HG03342 (cell line): ENCODE data around the gene PGLYRP3.

Experiments
- ATAC-seq: cut with Tn5 transposase; IDR thresholded peaks from one replicate; pipeline ENCODE4 v1.9.1; 2021; ENCODE audit warnings: mild to moderate bottlenecking, moderate library complexity; ENCODE audit not compliant: unreplicated experiment

PGLYRP3 gene

DNA sequence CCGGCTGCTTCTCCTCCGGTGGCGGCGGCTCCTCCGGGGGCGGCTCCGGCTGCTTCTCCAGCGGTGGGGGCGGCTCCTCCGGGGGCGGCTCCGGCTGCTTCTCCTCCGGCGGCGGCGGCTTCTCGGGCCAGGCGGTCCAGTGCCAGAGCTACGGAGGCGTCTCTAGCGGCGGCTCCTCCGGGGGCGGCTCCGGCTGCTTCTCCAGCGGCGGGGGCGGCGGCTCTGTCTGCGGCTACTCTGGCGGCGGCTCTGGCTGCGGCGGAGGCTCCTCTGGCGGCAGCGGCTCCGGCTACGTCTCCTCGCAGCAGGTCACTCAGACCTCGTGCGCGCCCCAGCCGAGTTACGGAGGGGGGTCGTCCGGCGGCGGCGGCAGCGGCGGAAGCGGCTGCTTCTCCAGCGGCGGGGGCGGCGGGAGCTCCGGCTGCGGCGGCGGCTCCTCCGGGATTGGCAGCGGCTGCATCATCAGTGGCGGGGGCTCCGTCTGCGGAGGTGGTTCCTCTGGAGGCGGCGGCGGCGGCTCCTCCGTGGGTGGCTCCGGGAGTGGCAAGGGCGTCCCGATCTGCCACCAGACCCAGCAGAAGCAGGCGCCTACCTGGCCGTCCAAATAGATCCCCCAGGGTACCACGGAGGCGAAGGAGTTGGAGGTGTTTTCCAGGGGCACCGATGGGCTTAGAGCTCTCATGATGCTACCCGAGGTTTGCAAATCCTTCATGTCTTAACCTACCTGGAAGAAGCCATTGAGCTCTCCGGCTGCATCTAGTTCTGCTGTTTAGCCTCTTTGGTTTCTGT, 51.3 kb downstream of the PGLYRP3 start:
- ATAC-seq, result no peak

DNA sequence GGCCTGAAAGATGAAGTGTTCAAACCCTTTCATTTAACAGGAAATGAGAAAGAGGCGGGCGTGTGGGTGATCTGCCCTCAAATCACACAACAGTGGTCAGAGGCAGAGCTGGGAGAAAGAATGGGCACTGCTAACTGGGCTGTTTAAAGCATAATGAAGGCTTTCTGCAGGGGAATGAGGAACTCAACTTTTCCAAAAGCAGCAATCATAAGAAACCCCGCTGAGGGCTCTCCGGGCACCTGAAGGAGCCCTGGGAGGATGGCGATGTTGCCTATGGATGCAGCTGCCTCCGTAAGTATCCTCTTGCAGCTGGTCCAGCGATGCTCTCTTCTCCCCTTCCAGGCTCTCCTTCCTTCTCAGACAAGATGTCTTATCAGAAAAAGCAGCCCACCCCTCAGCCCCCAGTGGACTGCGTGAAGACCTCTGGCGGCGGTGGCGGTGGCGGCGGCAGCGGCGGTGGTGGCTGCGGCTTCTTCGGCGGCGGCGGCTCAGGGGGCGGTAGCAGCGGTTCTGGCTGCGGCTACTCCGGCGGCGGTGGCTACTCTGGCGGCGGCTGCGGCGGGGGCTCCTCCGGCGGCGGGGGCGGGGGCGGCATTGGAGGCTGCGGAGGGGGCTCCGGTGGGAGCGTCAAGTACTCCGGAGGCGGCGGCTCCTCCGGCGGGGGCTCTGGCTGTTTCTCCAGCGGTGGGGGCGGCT, 52.0 kb downstream of the PGLYRP3 start:
- ATAC-seq, result no peak

DNA sequence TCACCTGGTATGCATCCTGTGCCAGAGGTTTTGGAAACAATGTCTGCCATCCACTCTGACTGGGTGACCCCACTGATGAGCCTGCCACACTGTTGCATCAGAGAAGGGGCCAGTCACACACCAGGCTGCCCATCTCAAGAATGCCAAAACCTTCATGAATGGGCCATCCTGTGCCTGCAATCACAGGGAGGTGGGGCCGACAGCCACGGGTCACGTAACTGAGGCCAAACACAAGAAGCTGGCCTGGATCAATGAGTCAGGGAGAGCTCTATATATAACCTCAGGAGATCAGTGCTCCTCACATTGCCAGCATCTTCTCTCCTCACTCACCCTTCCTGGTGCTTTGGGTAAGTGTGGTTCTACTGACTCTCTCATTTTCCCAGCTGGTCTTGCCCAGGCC, 53.4 kb downstream of the PGLYRP3 start, which contains the start of gene LORICRIN:
TSS of gene LORICRIN (plus strand) at position 301 of the 400 bp plus-strand sequence. CDS start 1,263 bp downstream, outside the sequence.
- no peak for ATAC-seq

DNA sequence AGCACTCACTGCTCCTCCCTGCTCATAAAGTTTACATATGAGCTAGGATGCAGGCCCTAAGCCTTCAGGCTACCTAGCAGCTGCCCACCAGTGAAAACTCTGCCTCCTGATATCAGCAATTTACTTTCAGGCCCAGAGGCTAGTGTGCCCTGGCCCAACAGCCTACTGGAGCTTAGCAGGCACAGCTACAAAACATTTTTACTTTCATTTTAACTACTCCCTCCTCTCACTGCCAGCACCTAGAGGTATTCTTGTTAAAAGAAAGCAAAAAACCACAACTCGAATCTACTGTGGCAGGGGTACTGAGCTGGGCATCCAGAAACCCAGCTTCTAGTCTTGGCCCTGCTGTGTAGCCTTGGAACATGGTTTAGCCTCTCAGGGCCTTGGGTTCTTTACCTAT, 59.1 kb downstream of the PGLYRP3 start:
- ATAC-seq, result no peak

DNA sequence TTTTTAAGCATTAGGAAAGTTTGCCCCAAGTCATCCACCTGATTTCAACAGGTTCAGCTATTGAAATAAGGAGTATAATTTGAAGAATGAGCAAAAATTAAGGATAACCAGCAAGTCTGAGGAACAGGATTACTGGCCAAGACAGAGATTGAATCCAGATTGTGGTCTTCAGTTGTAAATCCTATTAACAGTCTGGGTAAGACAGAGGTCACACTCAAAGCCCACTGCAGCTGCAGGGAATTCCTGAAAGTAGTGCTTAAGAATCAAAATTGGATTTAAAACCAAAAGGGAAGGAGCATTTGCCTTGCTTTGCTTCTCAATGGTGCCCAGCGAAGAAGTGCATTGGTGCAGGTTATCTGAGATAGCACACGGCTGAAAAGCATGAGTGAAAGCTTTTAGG, 59.7 kb downstream of the PGLYRP3 start:
- no peak for ATAC-seq

DNA sequence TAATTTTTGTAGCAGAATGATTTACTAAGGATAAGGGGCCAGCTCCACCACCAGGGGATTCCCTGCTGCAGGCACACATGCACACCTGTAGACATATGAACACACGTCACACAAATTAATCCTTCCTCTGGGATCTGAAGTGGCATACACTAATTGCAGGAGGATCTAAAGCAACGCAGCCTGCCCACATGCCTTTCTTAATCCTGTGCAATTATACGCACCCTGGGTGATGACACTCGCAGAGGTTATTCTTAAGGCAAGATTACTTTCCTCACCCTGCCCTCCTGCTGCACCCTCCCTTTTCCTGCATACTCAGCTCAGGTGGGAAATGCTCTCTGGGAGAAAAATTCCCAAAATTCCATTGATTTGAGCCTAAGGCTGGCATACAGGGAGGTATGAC, 60.8 kb downstream of the PGLYRP3 start:
- no peak for ATAC-seq

DNA sequence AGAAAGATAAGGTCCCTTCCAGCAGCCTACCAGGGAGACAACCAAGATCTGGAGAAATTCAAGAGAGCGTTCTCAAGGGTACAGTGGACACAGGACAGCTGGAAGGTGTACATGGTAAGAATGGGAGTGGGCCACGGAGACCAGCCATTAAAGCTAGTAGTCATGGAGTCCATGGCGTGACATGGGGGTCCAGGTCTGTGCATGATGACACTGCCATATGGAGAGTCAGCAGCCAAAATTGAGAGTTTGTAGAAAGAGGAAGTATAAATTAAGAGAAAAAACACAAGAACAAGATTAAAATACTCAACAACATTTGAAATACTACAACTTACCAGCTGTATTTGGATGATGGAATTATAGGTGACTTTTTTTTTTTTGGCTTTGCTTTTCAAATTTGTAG, 61.2 kb downstream of the PGLYRP3 start:
- no peak for ATAC-seq

DNA sequence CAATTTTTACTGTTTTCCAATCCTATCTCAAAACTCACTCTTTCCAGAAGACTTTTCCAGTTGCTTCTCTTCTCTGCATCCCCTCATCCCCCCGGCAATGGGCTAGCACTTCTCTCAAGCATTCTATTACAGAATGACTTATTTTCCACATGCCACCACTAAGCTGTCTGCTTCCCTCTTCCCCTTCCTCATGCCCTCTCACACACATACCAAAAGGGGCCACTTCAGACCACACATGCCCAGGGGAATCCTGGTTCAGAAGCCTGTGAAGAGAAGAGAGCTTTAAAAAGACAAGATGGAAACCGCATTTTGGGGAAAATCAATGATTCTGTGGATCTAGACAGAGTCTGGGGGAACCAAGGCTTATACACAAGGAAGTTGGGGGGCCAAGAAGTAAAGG, 61.7 kb downstream of the PGLYRP3 start:
- no peak for ATAC-seq

DNA sequence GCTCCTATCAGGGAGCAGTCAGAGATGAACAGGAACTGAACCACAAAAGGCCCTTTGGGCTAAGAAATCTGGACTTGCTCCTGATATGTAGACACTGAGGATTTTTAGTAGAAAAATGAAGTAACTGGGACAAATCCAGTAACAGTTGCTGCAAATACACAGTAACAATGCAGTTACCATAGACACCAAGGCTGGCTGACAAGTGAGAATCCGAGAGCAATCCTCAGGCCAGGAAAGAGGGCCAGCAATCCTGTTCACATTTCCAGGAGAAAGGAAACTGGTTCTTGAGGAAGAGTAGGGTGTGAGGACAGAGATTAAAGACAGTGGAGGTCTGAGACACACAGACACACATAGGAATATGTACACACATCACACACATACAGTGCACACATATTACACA, 62.6 kb downstream of the PGLYRP3 start:
- no peak for ATAC-seq

DNA sequence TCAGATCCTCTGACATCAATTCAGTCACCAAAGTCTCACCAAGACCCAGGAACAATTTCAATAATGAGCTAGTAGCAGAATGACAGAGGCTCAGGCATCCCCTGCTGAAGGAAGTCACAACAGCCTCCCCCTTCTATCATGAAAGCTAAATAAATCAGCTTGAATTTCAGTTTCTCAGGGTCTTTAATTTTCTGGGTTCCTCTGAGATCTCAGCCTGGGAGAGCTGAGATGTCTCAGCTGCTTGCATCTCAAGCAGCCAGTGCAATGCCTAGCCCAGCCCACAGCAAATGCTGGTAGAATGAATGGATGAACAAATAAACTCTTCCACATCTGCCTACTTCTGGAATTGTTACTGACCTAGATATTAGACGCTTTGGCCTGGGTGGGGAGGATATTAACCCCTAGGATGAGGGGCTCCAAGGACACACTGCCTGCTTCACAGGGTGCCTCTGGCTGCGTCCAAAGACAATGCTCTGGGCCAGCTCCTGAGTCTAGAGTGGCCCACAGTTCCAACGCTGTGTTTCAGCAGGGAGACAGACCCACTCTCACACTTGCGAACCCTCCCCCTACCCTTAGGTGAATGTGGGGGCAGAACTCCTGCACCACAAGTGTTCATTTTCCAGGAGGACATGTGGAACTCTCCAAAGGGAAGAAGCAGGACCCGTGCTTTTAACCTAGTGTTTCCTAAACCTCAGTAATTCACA, 64.4 kb downstream of the PGLYRP3 start:
- ATAC-seq, result no peak
